ENCODE data around the gene STAU1.

The STAU1 gene, protein sequence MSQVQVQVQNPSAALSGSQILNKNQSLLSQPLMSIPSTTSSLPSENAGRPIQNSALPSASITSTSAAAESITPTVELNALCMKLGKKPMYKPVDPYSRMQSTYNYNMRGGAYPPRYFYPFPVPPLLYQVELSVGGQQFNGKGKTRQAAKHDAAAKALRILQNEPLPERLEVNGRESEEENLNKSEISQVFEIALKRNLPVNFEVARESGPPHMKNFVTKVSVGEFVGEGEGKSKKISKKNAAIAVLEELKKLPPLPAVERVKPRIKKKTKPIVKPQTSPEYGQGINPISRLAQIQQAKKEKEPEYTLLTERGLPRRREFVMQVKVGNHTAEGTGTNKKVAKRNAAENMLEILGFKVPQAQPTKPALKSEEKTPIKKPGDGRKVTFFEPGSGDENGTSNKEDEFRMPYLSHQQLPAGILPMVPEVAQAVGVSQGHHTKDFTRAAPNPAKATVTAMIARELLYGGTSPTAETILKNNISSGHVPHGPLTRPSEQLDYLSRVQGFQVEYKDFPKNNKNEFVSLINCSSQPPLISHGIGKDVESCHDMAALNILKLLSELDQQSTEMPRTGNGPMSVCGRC

DNA sequence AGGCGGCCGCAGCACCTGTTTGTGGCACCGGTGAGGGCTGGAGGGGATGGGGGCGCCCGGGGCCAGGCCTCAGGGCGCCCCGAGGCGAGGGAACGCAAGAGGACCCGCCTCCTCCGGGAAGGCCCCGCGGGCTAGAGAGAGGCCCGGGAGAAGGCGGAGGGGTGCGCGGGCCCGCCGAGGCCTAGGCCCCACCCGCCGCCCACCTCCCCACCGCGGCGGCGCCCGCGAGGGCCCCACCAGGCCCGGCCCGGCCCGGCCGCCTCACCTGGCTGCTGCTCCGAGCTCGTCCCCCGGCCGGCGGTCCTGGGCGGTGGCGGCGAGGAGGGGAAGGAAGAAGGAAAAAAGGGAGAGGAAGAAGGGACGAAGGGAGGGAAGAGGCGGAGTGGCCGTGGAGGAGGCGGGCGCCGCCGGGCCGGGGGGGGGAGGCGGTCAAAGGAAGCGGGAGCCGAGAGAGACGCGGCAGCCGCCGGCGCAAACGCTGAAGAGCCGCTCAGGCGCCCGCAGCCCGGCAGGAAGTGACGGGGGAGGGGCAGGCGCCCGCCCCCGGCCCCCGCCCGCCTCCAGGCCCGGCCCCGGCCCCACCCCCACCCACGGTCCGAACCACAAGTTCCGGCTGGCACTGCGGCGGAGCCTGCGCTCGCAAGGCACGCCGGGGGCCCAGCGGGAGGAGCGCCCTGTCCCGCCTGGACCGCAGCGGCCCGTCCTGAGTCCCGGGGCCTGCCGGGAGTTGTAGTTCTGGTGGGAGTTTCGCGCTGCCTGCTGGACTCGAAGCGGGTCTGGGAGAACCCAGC, at the start of gene STAU1:
Gene STAU1, minus strand, starts transcription at position 484 of the 791 bp plus-strand sequence. CDS start 22,133 bp downstream, outside the sequence.
- peak; percentile 97 for DNase-seq (ENCODE audit: extremely low read depth, insufficient read length)
- peaks cover 2% of the 10 kb centered on the region; the same call in 1 of the 2 replicates for H3K36me3 ChIP-seq (ENCODE audit: control insufficient read depth, insufficient read depth, low read length)
- TF ChIP-seq, protein P1, sequence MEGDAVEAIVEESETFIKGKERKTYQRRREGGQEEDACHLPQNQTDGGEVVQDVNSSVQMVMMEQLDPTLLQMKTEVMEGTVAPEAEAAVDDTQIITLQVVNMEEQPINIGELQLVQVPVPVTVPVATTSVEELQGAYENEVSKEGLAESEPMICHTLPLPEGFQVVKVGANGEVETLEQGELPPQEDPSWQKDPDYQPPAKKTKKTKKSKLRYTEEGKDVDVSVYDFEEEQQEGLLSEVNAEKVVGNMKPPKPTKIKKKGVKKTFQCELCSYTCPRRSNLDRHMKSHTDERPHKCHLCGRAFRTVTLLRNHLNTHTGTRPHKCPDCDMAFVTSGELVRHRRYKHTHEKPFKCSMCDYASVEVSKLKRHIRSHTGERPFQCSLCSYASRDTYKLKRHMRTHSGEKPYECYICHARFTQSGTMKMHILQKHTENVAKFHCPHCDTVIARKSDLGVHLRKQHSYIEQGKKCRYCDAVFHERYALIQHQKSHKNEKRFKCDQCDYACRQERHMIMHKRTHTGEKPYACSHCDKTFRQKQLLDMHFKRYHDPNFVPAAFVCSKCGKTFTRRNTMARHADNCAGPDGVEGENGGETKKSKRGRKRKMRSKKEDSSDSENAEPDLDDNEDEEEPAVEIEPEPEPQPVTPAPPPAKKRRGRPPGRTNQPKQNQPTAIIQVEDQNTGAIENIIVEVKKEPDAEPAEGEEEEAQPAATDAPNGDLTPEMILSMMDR (IDR thresholded peaks at IDR 0.05; ENCODE audit: insufficient read depth, low read length, poor library complexity, severe bottlenecking) = no peak
- H3K4me3 ChIP-seq (replicated peaks; ENCODE audit: low read depth, low read length) = peak within 1 kb of the TSS; percentile 70
- no peaks in the 10 kb centered on the region for H3K27me3 ChIP-seq (replicated peaks; ENCODE audit: control insufficient read depth, insufficient read depth, low read length)

DNA sequence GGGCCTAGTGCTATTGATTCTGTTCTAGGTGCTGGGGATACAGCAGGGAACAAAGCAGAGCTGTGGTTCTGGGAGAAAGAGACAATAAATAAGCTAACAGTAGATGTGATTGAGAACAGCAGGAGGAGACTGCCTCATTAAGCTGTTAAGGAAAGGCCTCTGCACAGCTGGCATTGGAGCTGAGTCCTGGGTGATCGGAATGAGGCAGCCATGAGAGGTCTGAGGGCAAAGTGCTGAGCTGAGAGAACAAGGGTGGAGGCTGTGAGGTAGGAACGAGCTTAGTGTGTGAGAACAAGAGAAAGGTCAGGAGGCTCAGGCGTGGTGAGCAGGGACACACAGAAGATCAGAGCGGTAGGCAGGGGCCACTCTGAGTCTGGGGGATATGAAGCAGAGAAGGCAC, 49.4 kb upstream of the STAU1 start:
- no peak for DNase-seq (ENCODE audit: extremely low read depth, insufficient read length)
- H3K27me3 ChIP-seq (replicated peaks; ENCODE audit: control insufficient read depth, insufficient read depth, low read length) = no peaks in the 10 kb centered on the region
- TF ChIP-seq, protein P1 (IDR thresholded peaks at IDR 0.05; ENCODE audit: insufficient read depth, low read length, poor library complexity, severe bottlenecking) = no peak
- H3K4me3 ChIP-seq (replicated peaks; ENCODE audit: low read depth, low read length) = no peak overlapping the region
- peaks cover 34% of the 10 kb centered on the region for H3K36me3 ChIP-seq (ENCODE audit: control insufficient read depth, insufficient read depth, low read length)

DNA sequence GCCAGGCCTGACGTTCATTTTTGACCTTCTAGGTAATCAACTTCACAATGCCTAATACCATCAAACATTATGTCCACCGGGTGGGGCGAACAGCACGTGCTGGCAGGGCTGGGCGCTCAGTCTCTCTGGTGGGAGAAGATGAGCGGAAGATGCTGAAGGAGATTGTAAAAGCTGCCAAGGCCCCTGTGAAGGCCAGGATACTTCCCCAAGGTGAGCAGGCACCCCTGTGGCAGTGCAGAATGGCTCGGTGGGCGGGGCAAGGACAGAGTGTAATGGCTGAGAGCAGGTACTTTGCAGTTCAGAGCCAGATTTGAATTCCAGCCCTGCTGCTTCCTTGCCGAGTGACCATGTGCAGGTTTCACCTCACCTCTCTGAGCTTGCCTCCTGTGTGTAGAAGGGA, 48.2 kb upstream of the STAU1 start:
- H3K36me3 ChIP-seq (ENCODE audit: control insufficient read depth, insufficient read depth, low read length) = peaks cover 35% of the 10 kb centered on the region
- H3K27me3 ChIP-seq (replicated peaks; ENCODE audit: control insufficient read depth, insufficient read depth, low read length) = no peaks in the 10 kb centered on the region
- TF ChIP-seq, protein P1 (IDR thresholded peaks at IDR 0.05; ENCODE audit: insufficient read depth, low read length, poor library complexity, severe bottlenecking) = no peak
- no peak for DNase-seq (ENCODE audit: extremely low read depth, insufficient read length)
- H3K4me3 ChIP-seq (replicated peaks; ENCODE audit: low read depth, low read length) = no peak overlapping the region

DNA sequence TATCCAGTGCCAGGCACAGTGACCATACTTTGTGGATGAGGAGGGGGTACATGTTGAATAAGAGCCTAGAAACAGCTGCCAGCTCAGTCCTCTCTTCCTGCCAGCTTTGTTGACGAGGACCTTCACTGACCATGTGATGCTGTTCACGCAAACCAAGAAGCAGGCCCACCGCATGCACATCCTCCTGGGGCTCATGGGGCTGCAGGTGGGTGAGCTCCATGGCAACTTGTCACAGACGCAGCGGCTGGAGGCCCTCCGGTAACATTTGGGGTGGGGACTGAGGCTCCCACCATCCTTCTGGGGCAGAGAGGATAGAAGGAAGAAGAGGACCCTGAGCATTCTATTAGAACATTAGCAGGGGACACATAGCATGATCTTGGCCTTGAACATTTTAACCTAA, 46.7 kb upstream of the STAU1 start:
- no peak for DNase-seq (ENCODE audit: extremely low read depth, insufficient read length)
- TF ChIP-seq, protein P1 (IDR thresholded peaks at IDR 0.05; ENCODE audit: insufficient read depth, low read length, poor library complexity, severe bottlenecking) = no peak
- no peaks in the 10 kb centered on the region for H3K27me3 ChIP-seq (replicated peaks; ENCODE audit: control insufficient read depth, insufficient read depth, low read length)
- no peak overlapping the region for H3K4me3 ChIP-seq (replicated peaks; ENCODE audit: low read depth, low read length)
- peaks cover 45% of the 10 kb centered on the region for H3K36me3 ChIP-seq (ENCODE audit: control insufficient read depth, insufficient read depth, low read length)

DNA sequence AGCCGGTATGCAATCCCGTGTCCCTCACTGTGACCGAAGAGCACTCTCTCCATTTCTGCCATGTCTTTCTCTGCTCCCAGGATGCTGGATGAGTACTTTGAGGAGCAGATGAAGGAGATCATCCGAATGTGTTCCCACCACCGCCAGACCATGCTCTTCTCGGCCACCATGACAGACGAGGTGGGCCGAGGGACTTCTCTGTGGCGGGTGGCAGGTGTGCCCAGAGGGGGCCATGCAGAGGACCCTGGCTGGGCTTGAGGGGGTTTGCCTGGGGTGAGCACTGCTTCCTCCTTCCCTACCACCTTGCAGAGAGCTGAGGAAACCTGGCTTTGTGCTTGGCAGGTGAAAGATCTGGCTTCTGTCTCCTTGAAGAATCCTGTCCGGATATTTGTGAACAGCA, 45.1 kb upstream of the STAU1 start:
- no peak for DNase-seq (ENCODE audit: extremely low read depth, insufficient read length)
- Histone ChIP-seq H3K27me3 (replicated peaks; ENCODE audit: control insufficient read depth, insufficient read depth, low read length) (no peaks in the 10 kb centered on the region), H3K4me3 (replicated peaks; ENCODE audit: low read depth, low read length) (no peak overlapping the region), H3K36me3 (ENCODE audit: control insufficient read depth, insufficient read depth, low read length) (peaks cover 41% of the 10 kb centered on the region)
- TF ChIP-seq, protein P1 (IDR thresholded peaks at IDR 0.05; ENCODE audit: insufficient read depth, low read length, poor library complexity, severe bottlenecking) = no peak

All from GM06990 (cell line).